Loucy (cell line): ENCODE data around the gene ABCB11.
A peak's percentile ranks its signal among the peaks of the same experiment; 100 is the strongest.

Source experiments
- H2AFZ ChIP-seq: fragments of 200-600 bp; sonication (generic); 2 replicates; pipeline ENCODE4 v1.6.0; 2016; ENCODE audit warnings: antibody characterized with exemption, mild to moderate bottlenecking, low read length, moderate library complexity
- H3F3A ChIP-seq: fragments of 200-600 bp; 2 replicates; pipeline ENCODE4 v1.6.0; 2016; ENCODE audit warnings: antibody characterized with exemption, low read depth, mild to moderate bottlenecking
- H3K27me3 ChIP-seq: fragments of 200-600 bp; sonication (generic); 2 replicates; pipeline ENCODE4 v1.6.1; 2014; ENCODE audit warnings: low read length, mild to moderate bottlenecking; ENCODE audit not compliant: insufficient read depth, poor library complexity, severe bottlenecking
- H3K36me3 ChIP-seq: fragments of 200-600 bp; sonication (generic); 2 replicates; pipeline ENCODE4 v1.6.1; 2016; ENCODE audit warnings: low read length; ENCODE audit not compliant: insufficient read depth
- H3K4me1 ChIP-seq: fragments of 200-600 bp; sonication (generic); 2 replicates; pipeline ENCODE4 v1.5.1; 2014; ENCODE audit warnings: low read length, mild to moderate bottlenecking; ENCODE audit not compliant: insufficient read depth, poor library complexity, severe bottlenecking
- H3K4me2 ChIP-seq: fragments of 200-600 bp; sonication (generic); 2 replicates; pipeline ENCODE4 v1.6.0; 2014; ENCODE audit warnings: antibody characterized with exemption, low read length, low read depth, mild to moderate bottlenecking; ENCODE audit not compliant: poor library complexity, severe bottlenecking
- H3K4me3 ChIP-seq: fragments of 200-600 bp; sonication (generic); 2 replicates; pipeline ENCODE4 v1.5.1; 2014; ENCODE audit warnings: low read length, mild to moderate bottlenecking, mixed read lengths; ENCODE audit not compliant: poor library complexity, severe bottlenecking
- H3K79me2 ChIP-seq: fragments of 200-600 bp; sonication (generic); 2 replicates; pipeline ENCODE4 v1.6.1; 2014; ENCODE audit warnings: low read length; ENCODE audit not compliant: insufficient read depth
- H3K9ac ChIP-seq: fragments of 200-600 bp; sonication (generic); 2 replicates; pipeline ENCODE4 v1.6.0; 2014; ENCODE audit warnings: mild to moderate bottlenecking, low read depth, low read length, moderate library complexity; ENCODE audit not compliant: poor library complexity, severe bottlenecking
- H3K9me2 ChIP-seq: fragments of 200-600 bp; sonication (generic); replicated peaks from 2 replicates; pipeline ENCODE4 v1.6.1; 2016; ENCODE audit warnings: low read depth, low read length, mixed read lengths
- H3K9me3 ChIP-seq: fragments of 200-600 bp; sonication (generic); 2 replicates; pipeline ENCODE4 v1.6.1; 2014; ENCODE audit warnings: mild to moderate bottlenecking, antibody characterized with exemption, low read length, low read depth; ENCODE audit not compliant: insufficient read depth
- H4K20me1 ChIP-seq: fragments of 200-600 bp; sonication (generic); 2 replicates; pipeline ENCODE4 v1.6.0; 2014; ENCODE audit warnings: antibody characterized with exemption, low read length, mild to moderate bottlenecking; ENCODE audit not compliant: insufficient read depth, poor library complexity, severe bottlenecking
- EZH2phosphoT487 ChIP-seq: fragments of 200-600 bp; IDR thresholded peaks from 2 replicates; pipeline ENCODE4 v1.6.1; 2018; ENCODE audit warnings: antibody characterized with exemption, mild to moderate bottlenecking, moderate library complexity, borderline replicate concordance
- TF ChIP-seq, protein P1 (sequence below): fragments of 200-600 bp; sonication (generic); conservative IDR thresholded peaks from 2 replicates; pipeline ENCODE4 v1.5.1; 2014; ENCODE audit warnings: mild to moderate bottlenecking, antibody characterized with exemption, low read length

ABCB11 gene

DNA sequence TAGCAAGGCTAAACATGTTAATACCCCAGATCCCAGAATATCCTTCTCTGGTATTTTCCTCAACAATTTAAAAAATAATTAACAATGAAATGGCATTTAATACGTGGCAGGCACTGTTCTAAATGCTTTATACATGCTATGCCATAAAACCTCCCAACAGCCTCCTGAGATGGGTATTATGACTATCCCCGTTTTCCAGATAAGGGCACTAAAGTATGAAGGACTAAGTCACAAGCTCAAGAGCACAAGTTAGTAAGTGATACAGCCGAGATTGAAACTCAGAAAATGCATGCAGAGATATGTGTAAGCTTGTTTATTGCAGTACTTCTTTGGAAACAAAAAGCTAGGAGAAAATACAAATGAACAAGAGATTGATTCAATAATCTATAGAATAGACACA lies 8.0 kb downstream of the ABCB11 start:
- peaks cover 14% of the 10 kb centered on the region for H3K4me1 ChIP-seq
- TF ChIP-seq, protein P1, sequence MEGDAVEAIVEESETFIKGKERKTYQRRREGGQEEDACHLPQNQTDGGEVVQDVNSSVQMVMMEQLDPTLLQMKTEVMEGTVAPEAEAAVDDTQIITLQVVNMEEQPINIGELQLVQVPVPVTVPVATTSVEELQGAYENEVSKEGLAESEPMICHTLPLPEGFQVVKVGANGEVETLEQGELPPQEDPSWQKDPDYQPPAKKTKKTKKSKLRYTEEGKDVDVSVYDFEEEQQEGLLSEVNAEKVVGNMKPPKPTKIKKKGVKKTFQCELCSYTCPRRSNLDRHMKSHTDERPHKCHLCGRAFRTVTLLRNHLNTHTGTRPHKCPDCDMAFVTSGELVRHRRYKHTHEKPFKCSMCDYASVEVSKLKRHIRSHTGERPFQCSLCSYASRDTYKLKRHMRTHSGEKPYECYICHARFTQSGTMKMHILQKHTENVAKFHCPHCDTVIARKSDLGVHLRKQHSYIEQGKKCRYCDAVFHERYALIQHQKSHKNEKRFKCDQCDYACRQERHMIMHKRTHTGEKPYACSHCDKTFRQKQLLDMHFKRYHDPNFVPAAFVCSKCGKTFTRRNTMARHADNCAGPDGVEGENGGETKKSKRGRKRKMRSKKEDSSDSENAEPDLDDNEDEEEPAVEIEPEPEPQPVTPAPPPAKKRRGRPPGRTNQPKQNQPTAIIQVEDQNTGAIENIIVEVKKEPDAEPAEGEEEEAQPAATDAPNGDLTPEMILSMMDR = no peak
- no peak for TF ChIP-seq EZH2phosphoT487
- H3K79me2 ChIP-seq = no peaks in the 10 kb centered on the region
- H3K9me2 ChIP-seq = no peaks in the 10 kb centered on the region
- no peak overlapping the region for H3K4me2 ChIP-seq
- H3K9me3 ChIP-seq = no peaks in the 10 kb centered on the region
- H2AFZ ChIP-seq = no peak overlapping the region
- H3K9ac ChIP-seq = no peak overlapping the region
- H4K20me1 ChIP-seq = no peaks in the 10 kb centered on the region
- no peaks in the 10 kb centered on the region for H3F3A ChIP-seq
- H3K36me3 ChIP-seq = no peaks in the 10 kb centered on the region
- no peak overlapping the region for H3K4me3 ChIP-seq
- H3K27me3 ChIP-seq = no peaks in the 10 kb centered on the region

DNA sequence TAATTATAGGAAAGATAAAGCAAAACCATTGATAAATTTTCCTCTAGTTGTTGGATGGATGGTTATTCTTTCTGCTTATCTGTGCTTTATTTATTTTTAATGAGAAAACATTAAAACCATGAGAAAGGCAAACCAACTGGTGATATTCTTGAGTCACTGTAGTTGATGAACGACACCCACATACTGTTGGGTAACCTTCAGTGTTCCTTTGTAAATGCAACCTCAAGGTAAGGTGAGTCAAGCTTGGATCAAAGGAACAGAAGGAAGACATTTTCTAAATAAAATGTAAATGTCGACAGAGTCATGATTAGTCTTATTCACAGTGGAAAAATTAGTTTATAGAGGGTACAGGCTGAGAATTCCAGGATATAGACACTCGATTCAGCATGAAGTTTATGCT lies 12.7 kb downstream of the ABCB11 start:
- Histone ChIP-seq H3K4me1 (peaks cover 8% of the 10 kb centered on the region), H3K9me3 (no peaks in the 10 kb centered on the region), H3K27me3 (no peaks in the 10 kb centered on the region), H3K36me3 (no peaks in the 10 kb centered on the region), H4K20me1 (no peaks in the 10 kb centered on the region), H3K79me2 (no peaks in the 10 kb centered on the region), H3K9me2 (no peaks in the 10 kb centered on the region), H3K9ac (no peak overlapping the region), H3K4me3 (no peak overlapping the region), H3F3A (no peaks in the 10 kb centered on the region), H3K4me2 (no peak overlapping the region), H2AFZ (no peak overlapping the region)
- TF ChIP-seq, protein P1 = no peak
- TF ChIP-seq EZH2phosphoT487 = no peak

DNA sequence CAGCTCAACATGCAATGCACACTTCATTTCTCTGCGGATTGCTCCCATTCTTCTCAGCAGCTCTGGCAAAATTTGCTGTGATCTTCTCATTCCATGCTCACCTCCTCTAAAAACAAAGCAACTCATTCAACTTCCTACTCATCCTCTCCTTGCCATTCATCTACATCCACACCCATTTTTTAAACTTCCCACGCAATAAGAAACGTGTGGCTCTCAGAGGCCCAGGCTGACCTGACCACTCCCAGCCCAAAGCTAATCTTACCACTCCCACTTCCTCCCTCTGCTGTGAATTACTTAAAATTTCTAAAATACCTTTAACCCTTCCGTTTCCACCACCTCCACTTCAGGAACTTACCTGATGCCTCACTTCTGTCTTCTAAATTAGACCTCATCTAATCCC lies 15.2 kb downstream of the ABCB11 start:
- peak overlapping the region; percentile 46; the same call in 1 of the 2 replicates for H2AFZ ChIP-seq
- TF ChIP-seq EZH2phosphoT487 = no peak
- TF ChIP-seq, protein P1 = no peak
- H4K20me1 ChIP-seq = no peaks in the 10 kb centered on the region
- no peaks in the 10 kb centered on the region for H3K9me3 ChIP-seq
- peaks cover 8% of the 10 kb centered on the region for H3K4me1 ChIP-seq
- no peaks in the 10 kb centered on the region for H3F3A ChIP-seq
- H3K4me2 ChIP-seq = no peak overlapping the region
- H3K9me2 ChIP-seq = no peaks in the 10 kb centered on the region
- H3K27me3 ChIP-seq = no peaks in the 10 kb centered on the region
- no peak overlapping the region for H3K9ac ChIP-seq
- H3K79me2 ChIP-seq = no peaks in the 10 kb centered on the region
- no peak overlapping the region for H3K4me3 ChIP-seq
- H3K36me3 ChIP-seq = no peaks in the 10 kb centered on the region
